Measurements from ENCODE around the gene SVOPL.

The SVOPL gene

DNA sequence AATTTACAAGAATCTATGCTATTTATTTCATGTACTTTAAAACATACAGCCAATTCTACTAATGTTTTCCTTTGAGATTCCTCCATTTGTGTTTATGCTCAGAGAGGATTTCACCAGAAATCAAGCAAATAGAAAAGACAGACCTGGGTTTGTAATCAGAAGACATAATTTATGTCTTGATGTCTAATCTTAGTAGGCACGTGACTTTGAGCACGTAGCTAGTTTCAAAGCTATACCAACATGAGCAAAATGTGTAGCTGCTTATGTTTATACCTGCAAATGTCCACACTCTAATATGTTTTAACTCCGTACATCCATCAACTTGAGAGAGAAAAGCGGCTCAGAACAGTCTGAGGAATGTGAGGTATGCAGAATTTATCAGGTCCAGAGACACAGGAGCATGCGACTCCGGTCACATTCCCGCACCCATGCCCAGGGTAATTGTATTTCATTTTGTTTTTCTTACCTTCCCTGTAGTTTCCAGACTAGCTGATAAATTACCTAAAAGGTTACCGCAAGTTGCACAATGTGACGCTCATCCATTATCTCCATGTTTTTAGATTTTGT, 40.0 kb downstream of the SVOPL start:
- no peak for DNase-seq (ENCODE audit: low spot score)

DNA sequence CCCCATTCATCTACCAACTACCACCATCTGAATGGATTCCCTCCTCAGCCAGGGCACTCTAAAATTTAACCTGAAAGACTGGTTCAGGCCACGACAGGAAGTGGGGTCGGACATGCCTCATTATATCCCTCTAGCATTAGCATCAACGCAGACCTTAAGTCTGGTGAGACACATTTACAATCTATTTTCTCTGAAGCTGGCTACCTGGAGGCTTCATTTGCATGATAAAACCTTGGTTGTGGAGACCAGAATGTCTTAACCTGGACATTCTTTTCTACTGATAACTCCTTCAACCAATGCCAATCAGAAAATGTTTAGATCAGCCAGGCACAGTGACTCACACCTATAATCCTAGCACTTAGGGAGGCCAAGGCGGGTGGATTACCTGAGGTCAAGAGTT, 42.3 kb downstream of the SVOPL start:
- no peak for DNase-seq (ENCODE audit: low spot score)

DNA sequence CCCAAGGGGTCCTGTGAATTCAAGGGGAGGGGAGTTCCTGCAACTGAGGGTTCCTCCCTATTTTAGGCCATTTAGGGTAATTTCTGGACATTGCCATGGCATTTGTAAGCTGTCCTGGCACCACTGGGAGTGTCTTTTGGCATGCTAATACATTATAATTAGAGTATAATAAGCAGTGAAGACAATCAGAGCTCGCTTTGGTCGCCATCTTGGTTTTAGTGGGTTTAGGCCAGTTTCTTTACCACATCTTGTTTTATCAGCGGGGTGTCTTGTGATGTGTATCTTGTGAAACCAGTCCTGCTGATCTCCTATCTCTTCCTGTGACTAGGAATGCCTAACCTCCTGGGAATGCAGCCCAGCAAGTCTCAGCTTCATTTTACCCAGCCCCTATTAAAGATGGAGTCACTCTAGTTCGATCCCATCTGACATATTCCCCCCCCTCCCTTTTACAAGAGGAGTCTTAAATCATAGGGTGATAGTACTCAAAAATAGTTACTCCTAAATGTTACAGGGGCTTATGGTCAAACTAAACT, 43.2 kb downstream of the SVOPL start:
- DNase-seq (ENCODE audit: low spot score): no peak

DNA sequence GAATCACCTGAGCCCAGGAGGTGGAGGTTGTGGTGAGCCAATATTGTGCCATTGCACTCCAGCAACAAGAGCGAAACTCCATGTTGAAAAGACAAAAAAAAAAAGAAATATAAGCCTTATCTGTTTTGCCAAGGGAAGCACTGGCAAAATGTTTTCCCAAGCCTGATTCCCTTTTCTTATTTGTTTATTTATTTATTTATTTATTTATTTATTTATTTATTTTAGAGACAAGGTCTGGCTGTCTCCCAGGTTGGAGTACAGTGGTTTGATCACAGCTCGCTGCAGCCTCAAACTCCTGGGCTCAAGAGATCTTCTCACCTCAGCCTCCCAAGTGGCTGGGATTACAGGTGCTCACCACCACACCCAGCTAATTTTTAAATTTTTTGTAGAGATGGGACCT, 44.2 kb downstream of the SVOPL start:
- no peak for DNase-seq (ENCODE audit: low spot score)

DNA sequence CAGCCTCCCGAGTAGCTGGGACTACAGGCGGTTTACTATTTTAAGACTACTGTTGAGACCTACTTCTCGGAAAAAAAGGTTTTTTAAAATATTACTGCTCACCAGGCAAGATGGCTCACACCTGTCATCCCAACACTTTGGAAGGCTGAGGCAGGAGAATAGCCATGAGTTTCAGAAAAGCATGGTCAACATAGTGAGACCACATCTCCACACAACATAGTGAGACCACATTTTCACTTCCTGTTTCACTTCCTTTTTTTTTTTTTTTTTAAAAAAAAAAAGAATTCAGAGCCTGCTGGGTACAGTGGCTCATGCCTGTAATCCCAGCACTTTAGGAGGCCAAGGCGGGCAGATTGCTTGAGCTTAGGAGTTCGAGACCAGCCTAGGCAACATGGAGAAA, 46.5 kb downstream of the SVOPL start:
- DNase-seq (ENCODE audit: low spot score): no peak

DNA sequence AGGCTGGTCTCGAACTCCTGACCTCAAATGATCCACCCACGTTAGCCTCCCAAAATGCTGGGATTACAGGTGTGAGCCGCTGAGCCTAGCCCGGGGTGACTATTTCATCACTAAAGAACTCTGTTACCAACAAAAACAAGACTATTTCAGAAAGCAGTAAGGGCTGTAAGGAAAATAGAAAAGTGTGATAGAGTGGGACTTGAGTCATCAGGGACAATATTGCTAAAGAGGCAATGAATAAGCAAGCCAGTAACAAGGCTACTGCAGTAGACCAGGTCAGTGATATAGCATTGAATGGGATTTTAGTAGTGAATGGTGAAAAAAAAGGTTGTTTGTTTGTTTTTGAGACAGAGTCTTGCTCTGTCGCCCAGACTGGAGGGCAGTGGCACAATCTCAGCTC, 51.7 kb downstream of the SVOPL start:
- DNase-seq (ENCODE audit: low spot score): no peak

DNA sequence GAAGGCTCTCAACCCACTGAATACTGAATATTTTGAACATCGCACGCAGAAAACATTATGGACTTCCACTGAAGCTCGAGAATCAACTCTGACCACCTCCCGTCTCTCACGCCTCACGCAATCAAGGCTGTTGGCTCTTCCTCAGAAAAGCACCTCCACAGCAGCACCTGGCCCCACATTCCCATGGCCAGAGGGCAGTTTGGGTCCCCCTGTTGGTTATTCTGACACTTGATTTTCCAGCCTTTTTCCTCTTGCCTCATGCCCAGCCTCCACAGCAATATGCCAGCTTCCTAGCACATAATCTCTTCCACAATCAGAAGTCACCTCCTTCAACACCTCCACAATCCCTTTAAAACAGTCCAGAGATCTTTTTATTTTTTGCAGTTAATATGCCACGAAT, 55.9 kb downstream of the SVOPL start:
- DNase-seq (ENCODE audit: low spot score): no peak

DNA sequence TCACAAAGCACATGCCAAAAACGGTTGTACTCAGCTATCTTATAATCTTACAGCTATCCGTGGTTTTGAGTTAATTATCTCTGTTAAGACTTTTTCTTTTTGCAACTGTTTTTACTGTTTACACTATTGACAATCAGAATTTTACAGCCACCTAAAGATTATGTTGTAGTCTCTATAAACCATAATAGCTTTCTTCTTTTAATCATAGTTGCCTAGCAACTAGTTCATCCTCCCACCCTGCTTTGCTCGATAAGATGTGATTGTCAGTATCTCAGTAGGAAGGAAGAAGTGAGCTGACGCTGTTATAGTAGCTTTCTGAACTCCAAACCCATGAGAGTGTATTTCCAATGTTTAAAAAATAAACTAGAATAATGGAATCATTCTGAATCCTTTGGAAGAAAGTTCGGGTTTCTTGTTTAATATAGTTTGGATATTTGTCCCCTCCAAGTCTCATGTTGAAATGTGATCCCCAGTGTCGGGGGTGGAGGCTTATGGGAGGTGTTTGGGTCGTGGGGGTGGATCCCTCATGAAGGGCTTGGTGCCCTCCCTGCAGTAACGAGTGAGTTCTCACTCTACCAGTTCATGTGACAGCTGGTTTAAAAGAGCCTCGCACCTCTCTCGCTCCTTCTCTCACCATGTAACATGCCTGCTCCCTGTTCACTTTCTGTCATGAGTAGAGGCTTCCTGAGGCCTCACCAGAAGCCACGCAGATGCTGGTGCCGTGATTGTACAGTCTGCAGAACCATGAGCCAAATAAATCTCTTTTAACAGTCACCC, 68.1 kb downstream of the SVOPL start:
- no peak for DNase-seq (ENCODE audit: low spot score)

DNA sequence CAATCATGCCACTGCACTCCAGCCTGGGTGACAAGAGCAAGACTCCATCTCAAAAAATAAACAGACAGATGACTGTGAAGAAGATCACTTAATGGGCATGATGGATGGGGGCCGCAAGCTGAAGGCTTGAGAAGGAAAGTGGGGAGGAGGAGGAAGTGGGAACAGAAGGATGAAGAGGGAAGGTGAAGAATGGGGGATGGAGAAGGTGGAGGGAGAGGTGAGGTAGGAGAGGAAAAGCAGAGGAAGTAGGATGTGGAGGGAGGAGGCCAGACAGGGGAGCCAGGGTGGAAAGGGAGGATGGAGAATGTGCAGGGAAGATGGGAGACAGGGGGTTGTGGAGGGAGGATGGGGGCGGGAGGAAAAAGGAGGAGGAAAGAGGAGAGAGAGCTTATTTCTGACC, 68.8 kb downstream of the SVOPL start:
- no peak for DNase-seq (ENCODE audit: low spot score)

DNA sequence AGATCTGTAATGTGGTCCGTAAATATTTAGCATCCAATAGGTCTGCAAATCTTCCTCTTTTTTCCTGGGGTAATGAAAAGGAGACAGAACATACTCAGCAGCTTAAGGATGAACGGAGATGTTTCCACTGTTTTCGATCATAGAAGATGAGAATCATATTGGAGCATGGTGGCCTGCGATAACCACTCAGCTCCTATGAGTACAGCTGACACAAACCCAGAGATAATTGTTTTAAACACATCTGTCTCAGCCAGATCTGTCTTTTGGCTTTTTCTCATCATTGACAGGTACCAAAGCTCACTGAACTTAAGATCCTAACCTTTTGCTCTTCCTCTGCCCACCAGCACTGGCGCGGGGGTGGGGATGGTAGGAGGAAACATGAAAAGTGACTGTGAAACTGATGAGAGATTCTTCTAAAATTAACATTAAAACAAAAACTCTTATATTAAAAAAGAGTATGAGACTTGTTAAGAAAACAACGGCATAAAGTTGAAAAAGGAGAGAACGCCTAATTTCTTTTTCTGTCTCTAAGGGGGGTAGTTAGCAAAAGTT, 71.0 kb downstream of the SVOPL start:
- DNase-seq (ENCODE audit: low spot score): no peak

DNA sequence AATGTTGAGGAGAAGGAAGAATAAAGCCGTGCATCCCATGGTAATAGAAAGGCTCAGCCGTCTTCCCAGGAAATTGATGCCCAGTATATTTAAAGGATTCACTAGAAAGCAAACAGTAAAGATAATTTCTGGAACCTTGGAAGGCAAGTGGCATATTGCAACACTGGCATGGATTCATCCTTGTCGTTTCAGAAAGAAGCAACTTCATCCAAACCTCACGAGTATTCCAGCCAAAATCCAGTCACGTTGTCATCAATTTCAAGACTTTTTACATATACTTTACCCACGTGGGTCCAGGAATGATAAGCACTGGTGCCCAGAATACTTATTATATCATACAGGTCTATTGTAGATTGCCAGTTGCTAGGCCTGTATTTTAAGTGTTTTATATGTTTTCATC, 73.8 kb downstream of the SVOPL start:
- DNase-seq (ENCODE audit: low spot score): no peak

DNA sequence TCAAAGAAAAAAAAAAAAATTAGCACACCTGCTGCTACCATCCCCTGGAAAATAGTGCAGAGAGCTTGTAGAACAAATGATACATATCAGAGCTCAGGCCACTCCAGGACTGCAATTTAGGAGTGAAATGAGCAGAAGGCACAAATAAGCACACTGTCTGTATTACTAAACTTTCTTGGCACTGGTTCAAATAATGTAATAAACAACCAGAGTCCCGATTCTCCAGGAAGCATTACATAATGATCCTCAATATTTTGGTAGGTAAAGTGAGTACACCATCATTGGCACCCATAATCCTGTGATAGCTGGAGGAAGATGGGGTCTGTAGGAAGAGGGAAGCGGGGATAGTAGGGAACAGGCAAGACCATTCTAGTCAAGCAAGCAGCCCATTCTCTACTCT, 74.3 kb downstream of the SVOPL start:
- no peak for DNase-seq (ENCODE audit: low spot score)

DNA sequence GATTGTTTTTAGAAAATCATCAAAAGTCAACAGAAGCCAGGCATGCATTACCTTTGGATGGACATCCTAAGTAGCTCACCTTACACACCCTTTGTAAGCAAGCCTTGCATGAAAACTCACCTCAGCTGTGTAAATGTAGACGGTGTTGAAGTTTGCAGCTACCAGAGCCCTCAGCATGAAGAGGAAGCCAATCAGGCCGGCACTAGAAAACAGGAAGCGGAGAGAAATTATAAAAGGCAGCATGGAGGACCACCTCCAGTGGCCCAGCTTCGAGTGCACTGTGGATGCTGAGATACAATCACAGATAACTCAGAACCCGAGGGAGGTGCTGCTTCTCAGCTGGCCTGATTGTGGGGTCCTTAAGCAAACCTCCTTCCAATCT, 75.3 kb downstream of the SVOPL start:
- DNase-seq (ENCODE audit: low spot score): no peak

DNA sequence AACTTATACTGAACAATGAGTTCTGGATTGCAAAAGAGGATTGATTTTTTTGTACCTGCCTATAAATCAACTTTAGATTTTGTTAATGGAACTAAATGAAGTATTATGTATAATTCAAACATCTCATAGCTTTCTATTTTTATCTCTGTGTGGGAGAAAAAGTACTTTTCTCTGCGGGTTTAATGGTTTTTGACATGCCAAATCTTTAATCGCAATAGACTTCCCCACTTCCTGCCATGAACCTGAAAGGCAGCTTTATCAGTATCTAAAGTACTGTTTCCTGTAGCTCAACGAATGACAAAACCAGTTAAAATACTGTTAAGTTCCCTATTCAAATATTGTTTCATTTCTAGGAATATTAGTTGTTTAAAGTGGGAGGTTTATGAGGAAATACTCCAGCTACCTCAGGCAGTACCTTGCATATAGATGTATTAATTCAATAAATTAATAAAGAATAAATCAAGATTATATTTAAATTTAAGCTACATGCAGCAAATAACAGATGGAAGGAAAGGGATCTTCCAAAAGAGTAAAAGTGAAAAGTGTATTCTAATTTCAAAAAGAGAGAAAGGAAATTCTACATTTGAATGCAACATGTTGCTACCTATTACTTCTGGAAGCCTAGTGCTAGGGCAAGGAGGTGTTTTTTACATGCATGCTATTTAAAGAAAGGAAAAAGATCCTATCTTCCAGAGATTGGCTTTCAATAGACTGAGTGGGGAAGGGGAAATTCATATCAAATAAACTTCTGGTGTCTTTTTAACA, 75.9 kb downstream of the SVOPL start:
- DNase-seq (ENCODE audit: low spot score): no peak

DNA sequence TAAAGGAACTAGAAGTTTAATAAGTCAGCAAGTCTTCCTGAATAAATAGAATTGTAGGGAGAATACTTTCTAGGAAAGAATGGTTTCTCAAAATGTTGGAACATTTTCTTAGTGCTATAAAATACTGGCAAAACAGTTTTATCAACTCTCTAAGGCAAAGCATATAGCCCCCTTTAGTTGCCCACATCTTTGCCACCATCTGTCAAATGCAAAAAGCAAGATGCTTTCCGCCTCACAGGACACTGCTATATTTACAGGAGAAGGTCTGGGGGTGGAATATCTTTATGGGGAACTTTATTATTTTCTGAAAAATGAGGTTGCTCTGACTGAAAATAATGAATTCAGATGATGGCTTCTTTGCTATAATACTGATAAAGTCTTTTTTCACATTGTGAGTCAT, 78.3 kb downstream of the SVOPL start:
- no peak for DNase-seq (ENCODE audit: low spot score)

DNA sequence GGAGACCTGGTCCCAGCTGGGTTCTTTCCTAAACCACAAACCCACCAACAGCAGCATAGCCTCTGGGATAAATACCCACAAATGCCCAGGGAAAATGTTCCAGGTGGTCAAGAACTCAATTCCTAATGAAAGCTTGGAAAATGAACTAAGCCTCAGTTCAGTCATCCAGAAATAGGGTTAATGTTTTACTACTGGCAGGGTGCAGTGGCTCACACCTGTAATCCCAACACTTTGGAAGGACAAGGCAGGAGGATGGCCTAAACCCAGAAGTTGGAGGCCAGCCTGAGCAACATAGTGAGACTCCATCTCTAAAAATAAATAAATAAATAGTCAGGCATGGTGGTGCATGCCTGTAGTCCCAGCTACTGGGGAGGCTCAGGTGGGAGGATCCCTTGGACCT, 82.2 kb downstream of the SVOPL start:
- no peak for DNase-seq (ENCODE audit: low spot score)

DNA sequence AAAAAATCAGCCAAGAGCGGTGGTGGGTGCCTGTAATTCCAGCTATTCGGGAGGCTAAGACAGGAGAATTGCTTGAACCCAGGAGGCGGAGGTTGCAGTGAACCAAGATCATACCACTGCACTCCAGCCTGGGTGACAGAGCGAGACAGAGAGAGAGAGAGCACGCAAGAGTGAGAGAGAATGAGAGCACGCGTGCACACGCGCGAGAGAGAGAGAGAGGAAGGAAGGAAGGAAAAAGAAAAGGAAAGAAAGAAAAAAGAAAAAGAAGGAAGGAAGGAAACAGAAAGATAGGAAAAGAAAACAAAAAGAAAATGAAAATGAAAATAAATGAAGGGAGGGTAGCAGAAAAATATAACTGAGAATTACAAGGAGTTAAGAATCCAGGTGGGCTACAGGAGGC, 82.7 kb downstream of the SVOPL start:
- no peak for DNase-seq (ENCODE audit: low spot score)

DNA sequence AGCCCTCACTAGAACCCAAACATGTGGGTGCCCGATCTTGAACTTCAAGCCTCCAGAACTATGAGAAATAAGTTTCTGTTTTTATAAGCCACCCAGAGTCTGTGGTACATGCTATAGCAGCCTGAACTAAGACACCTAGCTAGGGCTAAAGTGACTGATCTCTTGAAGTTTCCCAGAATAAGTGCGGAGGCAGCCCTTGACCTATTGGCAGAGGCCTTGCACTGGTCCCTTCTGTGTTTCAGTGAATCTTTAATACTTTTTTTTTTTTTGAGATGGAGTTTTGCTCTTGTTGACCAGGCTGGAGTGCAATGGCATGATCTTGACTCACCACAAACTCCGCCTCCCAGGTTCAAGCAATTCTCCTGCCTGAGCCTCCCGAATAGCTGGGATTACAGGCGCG, 85.1 kb downstream of the SVOPL start:
- no peak for DNase-seq (ENCODE audit: low spot score)

DNA sequence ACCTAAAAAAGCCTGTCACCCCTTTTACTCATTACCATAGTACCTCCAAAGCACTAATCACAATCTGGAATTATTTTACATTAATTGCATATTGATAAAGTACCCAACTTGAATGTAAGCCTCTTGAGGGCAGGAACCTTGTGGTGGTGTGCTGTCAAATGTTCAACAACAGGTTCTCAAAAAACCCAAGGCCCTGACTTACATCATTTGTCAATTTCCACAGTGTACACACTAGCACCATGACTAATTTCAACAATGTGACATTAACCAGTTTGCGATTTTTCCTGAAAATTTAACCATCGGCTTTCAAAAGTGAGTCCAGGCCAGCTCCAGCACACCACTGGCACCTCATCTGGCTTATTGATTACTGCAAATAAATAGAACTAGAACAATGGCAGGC, 87.5 kb downstream of the SVOPL start:
- no peak for DNase-seq (ENCODE audit: low spot score)

DNA sequence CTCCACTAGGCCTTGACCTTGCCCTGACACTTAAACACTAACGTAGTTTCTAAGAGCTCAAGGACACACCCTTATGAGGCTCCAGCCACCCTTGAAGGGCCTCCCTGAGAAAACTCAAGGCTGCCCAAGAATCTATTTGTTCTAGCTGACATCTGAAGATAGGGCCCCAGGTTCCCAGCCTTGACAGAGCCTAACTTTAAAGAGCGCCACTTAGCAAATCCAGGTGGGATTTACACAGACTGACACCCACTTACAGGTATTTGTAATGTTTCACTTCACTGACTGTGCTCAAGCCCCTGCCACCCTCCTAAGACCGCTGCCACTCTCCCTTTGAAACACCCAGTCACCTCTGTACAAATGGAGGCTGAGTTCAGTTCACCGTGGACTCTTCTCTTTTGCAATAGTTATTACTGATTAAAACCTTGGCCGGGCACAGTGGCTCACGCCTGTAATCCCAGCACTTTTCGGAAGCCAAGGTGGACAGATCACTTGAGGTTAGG, 90.4 kb downstream of the SVOPL start:
- DNase-seq (ENCODE audit: low spot score): no peak

DNA sequence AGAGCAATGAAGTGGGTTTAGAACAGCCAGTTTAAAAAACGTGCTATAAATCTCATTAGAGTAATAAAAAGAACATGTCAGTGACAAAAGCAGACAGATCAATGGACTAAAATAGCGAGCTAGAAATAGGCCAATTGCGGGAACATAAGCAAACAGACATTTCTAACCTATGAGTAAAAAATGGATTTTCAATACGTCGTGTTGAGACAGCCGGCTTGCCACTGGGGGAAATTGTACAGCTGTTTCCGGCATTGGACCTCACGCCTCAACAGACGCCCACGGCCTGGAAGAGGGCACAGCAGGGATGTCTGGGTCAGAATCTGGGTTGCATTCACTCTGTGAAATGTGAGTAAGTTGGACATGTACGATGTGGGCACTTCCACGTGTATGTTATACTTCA, 92.9 kb downstream of the SVOPL start:
- DNase-seq (ENCODE audit: low spot score): no peak

DNA sequence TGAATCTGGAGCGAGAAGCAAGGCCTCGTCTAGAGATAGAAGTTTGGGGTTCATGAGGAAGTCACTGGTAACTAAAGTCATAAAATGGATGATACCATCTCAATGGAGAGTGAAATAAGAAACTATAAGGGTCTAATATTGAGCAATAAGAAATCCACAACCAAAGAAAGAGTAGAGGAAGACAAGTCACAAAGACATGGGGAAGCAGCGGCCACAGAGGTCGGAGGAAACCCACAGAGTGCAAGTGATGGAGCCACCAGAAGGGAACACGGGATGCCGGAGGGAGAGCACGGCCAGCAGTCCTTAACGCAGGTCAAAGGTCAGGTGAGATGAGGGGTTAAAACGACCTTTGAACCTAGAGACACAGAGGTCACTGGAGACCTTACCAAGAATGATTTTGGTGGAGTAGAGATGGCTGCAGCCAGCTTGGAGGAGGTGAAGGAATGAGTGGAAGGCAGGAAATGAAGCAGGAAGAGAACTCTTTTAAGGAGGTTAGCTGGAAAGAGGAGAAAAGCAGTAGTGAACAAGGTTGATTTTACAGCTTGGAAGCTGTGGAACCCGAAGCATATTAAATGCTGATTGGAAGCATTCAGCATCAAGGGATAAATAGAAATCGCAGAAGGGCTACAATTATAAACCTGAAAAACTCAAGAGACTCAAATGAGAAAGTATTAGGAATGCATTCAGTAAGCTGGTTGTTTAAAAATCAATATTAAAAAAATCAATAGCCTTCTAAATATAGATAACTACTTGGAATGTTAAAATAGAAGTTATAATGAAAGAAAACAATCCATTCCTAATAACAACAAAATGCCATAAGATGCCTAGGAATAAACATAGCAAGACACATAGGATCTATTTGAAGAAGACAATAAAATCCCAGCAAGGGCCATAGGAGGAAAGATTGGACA, 93.7 kb downstream of the SVOPL start:
- DNase-seq (ENCODE audit: low spot score): no peak
